HG03097 (cell line): ENCODE data around the gene KCNA2.

ENCODE experiments used
- ATAC-seq: cut with Tn5 transposase; IDR thresholded peaks from one replicate; pipeline ENCODE4 v1.9.1; 2021; ENCODE audit not compliant: unreplicated experiment, low FRiP score

Gene KCNA2

GRCh38 chr1:110630839-110631663 lies 24.9 kb upstream of the KCNA2 start:
- ATAC-seq = peak; percentile 45

GRCh38 chr1:110628323-110629105 lies 22.4 kb upstream of the KCNA2 start:
- no peak for ATAC-seq

GRCh38 chr1:110627764-110628163 lies 21.6 kb upstream of the KCNA2 start:
- ATAC-seq = no peak

DNA sequence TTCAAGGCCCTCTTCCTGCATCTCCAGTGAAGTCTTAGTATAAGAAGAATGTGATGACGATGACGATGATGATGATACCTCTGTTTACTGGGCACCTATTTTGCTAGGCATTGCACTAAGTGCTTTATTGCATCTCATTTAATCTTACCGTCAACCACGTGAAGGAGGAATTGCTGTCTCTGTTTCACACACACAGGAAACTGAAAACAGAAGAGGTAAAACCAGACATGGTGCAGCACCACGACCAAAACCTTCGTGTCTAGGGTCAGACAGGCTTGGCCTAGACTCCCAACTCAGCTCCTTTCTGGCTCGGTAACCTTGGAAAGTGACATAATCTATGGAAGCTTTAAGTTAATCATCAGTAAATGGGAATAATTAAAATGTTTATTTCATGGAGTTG lies 20.7 kb upstream of the KCNA2 start:
- ATAC-seq = no peak

GRCh38 chr1:110620686-110621085 lies 14.5 kb upstream of the KCNA2 start:
- ATAC-seq = no peak

GRCh38 chr1:110620250-110620615 lies 14.1 kb upstream of the KCNA2 start:
- no peak for ATAC-seq

DNA sequence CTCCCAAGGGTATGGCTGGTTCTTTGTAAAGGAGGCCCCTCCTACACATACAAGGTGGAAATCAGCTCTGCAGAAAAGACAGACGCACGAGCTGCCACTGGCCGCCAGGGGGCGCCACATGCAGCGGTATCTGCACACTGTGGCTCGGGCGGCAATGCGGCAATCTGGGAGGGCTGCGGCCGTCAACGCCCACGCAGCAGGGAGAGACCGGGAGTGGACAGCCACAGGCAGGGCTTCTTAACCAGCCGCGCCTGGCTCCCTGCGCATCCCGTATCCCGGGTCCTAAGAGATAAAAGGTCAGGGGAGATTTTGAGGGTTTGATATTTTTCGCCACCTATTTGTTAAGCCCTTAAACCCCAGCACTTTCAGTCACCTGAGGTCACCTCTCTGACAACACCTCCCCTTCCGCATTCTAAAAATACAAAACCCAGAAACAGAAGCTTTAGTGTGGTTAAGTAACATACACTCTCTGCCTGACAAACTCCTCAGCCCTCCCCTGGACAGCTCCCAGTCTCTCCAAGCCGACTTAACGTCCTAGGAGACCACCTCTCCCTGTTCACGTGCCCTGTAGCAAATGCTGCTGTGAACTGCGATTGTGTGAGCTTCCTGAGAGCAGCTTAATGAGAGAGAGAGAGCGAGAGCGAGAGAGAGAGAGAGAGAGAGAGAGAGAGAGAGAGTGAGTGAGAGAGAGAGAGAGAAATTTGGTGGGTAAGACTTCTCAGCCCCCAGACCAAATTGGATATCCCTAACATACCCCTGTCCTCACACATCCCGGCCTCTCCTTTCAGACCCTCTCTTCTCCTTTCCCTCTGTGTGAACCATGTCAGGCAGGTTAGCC lies 13.5 kb upstream of the KCNA2 start:
- peak; percentile 62 for ATAC-seq

- ATAC-seq = no peak
Measured at GRCh38 chr1:110618668-110619067, 12.5 kb upstream of the KCNA2 start.

- ATAC-seq = no peak
Measured at GRCh38 chr1:110617589-110617988, 11.4 kb upstream of the KCNA2 start.

DNA sequence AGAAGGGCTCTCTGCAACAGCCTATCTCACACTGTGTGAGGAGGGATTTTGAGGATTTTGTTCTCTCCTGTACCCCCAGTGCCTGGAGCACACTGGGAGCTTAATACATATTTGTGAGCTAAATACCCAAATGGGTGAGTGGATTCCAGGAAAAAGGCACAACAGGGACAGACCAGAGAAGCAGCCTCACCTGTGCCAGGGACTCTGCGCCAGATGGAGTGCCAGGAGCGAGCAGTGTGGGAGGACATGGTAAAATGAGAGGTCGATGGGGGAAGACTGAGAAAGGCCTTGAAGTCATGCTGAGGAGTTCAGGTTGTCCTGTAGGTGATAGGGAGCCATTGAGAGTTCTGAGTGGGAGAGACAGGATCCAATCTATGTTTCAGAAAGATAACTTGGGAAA lies 11.0 kb upstream of the KCNA2 start:
- ATAC-seq = no peak

GRCh38 chr1:110616587-110616986 lies 10.4 kb upstream of the KCNA2 start:
- no peak for ATAC-seq

DNA sequence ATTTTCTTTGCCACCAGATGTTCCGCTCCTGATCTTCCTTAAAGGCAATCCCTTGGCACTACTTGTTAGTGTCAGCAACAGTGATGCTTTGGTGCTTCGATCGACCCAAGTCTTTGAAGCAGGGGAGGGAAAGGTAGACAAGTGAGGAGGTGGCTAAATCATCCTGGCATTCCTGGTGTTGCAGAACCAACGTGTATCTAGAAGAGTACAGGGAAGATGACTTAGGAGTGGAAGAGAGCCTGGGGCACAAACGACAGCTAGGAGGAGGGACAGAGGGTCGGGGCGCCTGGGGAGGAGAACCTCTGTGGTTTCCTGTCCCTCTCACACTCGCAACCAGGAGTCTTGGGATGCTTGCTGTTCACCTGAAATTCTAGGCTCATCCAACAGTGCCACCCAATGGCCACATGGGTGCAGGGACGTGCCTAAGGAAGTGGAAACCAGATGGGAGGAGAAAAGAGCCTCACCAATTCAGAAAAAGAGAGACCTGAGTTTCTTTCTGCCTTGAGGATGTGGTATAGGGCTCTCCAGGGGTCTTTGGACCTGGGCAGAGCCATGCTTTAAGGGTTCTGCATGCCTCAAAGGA lies 9.5 kb upstream of the KCNA2 start:
- ATAC-seq = no peak

GRCh38 chr1:110612060-110612745 lies 6.0 kb upstream of the KCNA2 start:
- no peak for ATAC-seq

DNA sequence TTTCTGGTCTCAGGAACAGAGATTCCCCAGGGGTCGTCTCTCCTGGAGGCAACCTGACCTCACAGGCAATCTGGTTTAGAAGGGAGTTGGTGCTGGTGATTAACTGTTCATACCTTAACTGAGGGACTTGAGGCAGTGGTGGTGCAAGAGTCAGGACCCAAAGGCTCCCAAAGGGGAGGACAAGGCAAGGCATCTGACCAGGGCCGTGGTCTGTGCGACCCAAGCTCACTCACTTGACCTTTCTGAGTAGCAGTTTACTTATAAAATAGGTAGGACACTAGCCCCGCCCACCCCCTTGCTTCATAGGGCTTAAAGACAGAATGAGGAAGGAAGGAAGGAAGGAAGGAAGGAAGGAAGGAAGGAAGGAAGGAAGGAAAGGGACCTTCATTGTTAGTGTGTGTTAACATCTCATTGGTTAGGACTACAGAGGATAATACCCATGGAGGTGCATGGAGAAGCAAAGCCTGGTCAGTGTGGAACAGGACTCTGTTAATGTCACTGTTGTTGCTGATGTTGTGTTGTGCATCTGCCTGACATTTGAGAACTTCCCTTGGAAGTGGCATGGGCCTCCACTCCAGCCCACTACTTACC lies 4.6 kb upstream of the KCNA2 start:
- ATAC-seq = no peak

DNA sequence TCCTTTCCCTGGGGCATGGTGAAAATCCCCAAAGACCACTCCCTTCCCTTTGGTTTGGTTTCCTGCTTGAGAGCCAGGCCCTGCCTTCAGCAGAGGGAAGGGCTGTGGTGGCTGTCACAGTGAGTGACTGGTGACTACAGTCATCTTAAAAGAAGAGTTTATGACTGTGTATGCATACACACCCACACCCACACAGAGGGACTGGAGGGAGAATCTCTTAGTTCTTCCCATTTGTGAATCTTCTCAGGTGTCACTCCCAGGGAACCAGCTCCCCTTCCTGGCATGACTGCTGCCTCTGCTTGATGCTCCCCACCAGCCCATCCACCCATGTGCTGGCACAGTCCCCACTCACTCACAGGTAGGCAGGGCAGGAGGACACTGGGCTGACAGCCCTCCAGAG lies 3.9 kb upstream of the KCNA2 start:
- ATAC-seq = no peak

DNA sequence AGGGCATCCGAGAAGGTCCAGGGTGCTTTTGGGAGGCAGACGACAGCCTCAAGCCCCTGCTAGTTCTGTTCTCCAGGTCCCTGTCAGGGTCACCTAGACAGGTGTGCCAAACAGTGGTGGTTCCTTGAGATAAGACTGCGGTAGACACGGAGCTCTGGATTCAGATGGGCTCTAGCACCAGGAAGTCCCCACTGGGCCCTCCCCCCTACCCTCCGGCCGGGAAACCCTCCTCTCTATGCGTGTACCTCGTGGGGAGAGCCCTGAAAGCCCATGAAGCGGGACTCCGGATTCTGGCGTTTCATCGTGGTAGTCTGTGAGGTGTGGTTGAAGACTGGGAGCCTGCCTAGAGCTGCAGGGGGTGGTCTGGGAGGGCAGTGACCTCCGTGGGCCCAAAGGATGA lies 2.1 kb upstream of the KCNA2 start:
- ATAC-seq = no peak

- ATAC-seq = no peak
Measured at GRCh38 chr1:110607536-110608230, 1.5 kb upstream of the KCNA2 start.

- ATAC-seq = no peak
Measured at GRCh38 chr1:110606657-110607535, 738 bp upstream of the KCNA2 start.
